GM19193 (cell line): Measurements from ENCODE around the gene CAND2.

Source experiments
- POLR2A ChIP-seq: IDR thresholded peaks from 4 replicates; pipeline ENCODE4 v1.6.1; 2011; ENCODE audit not compliant: insufficient read depth, insufficient read length; ENCODE audit errors: extremely low read depth

The CAND2 gene

DNA sequence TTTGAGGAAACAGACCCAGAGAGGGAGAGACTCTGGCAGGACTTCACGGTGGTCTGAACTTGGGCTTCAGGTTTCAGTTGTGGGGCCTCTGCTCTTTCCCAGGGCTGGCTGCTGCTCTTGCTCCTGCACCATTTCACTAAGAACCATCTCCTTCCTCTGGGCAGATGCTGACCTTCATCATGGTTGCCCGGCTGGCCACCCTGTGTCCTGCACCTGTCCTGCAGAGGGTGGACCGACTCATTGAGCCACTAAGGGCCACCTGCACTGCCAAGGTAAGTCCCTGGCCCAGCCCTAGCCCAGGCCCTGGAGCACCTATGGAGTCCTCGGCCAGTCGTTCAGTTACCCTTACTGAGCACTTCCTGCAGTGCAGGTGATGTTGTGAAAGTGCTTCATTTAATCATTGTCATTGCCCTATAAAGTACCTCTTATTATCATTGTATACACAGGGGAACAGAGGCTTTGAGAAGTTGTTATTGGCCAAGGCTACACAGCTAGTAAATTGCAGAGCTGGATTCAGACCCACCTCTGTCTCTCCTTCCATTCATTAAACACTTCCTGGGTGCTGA is 34.9 kb downstream of the CAND2 start:
- no peak for TF ChIP-seq POLR2A

DNA sequence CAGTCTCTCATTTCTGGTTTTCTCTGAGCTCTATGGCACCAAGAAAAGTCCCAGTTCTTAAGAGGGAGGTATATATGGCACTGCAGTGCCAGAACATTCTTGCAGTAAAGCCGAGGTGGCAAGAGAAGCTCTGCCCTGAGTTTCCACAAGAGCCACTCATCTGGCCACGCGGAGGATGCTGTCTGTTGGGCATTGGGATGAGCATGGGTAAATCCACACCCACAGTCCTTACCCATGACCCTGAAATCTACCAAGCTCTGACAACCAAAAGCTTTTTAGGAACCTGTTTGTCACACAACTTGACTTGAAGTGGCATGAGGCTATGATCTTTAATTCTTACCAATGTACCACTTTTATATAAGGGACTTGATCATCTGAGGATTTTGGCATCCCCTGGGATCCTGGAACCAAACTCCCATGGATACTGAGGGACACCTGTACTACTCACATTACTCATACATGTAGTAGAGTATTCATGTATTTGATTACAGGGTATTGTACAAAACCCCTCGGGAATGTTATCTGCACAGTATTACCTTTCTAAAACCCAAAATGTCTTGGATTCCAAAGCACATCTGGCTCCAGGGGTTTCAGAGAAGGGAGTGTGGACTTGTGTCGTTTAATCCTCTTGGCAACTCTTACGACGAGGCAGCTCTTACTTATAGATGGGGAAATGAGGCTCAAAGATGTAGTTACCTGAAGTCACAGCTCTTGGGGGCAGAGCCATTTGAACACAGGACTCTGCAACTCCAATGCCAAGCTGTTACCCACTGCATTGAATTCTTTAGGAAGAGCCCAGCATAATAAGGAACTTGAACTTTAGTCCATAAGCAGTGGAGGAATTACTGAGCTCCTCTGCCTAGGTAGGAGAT is 36.1 kb downstream of the CAND2 start:
- no peak for TF ChIP-seq POLR2A

DNA sequence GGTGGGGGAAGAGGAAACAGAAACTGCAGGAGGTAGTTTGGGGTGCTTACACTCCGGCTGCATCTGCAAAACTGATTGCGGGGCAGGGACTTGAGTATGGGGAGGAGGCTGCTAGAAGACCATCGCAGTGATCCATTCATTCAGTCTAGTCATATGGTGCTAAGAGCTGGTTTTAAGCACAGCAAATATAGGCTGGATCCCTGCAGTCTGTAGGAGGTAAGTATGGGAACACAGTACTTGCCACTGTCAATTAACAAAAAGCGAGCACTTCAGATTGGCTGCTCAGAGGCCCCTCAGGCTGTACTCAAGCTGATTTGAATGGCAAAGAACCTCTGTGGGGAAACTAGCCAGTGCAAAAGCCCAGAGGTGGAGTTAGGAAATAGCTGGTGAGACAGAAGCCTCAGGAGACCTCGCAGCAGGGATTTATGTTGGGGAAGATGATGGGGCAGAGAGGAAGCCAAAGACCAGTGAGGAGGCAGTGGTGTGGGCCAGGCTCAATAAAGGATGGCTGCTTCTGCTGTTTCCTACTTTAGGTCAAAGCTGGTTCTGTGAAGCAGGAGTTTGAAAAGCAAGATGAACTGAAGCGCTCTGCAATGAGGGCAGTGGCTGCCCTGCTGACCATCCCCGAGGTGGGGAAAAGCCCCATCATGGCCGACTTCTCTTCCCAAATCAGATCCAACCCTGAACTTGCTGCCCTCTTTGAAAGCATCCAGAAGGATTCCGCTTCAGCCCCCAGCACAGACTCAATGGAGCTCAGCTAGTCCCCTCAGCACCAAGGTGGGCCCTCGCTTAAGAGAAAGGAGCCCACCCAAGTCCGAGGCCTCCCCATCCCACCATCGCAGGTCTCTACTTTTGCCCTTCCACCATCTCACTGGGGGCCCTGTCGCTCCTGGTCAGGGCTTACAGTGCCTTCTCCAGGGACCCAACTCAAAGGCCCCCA is 37.0 kb downstream of the CAND2 start:
- peak; percentile 17 for TF ChIP-seq POLR2A

DNA sequence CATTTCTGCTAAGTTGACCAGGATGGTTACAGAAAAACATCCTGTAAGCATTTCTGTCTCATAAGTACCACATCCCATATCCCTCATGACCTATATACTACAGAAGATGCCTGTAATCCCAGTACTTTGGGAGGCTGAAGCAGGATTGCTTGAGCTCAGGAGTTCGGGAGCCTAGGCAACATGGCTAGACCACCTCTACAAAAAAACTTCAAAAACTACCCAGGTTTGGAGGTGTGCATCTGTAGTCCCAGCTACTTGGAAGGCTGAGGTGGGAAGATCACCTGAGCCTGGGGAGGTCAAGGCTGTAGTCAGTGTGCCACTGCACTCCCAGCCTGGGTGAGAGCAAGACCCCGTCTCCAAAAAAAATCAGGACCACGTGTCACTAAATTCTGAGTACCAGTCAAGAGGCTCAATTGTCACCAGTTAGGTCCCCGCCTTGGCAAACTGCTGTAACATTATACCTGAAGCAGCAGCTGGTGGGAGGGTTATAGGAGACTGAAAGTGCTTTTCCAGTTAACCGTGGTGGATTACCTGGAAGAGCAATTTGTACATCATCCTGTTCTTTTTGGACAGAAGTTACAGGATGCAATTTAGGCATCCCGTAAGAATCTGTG is 38.7 kb downstream of the CAND2 start:
- no peak for TF ChIP-seq POLR2A

DNA sequence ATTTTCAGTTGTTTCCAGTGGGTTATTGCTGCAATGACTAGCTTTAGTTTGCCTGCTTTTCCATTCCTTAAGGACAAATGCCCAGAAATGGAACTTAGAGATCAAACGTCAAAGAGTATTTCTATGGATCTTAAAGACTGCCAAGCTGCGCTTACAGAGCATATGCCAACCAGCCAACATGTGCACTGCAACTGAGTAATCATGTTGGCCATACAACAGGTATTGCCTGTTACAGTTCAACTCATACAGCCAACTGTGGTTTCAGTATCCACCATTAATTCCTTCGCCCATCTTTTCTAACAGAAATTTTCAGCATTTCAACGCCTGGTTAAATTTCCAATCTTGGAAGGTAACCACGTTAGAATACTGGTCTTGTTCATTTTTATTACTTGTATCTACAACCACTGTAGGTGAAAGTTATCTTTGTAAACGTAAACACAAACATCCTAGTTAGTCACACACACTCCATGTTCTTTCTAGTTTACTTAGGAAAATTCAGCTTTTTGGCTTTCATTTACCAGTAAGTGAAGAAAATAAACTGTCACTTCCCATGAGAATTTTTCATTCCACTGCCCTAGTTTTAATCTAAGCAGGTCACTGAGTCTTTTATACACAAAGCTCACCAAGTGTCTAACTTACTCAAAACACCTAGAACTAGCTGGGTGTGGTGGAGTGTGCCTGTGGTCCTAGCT is 41.0 kb downstream of the CAND2 start:
- no peak for TF ChIP-seq POLR2A

DNA sequence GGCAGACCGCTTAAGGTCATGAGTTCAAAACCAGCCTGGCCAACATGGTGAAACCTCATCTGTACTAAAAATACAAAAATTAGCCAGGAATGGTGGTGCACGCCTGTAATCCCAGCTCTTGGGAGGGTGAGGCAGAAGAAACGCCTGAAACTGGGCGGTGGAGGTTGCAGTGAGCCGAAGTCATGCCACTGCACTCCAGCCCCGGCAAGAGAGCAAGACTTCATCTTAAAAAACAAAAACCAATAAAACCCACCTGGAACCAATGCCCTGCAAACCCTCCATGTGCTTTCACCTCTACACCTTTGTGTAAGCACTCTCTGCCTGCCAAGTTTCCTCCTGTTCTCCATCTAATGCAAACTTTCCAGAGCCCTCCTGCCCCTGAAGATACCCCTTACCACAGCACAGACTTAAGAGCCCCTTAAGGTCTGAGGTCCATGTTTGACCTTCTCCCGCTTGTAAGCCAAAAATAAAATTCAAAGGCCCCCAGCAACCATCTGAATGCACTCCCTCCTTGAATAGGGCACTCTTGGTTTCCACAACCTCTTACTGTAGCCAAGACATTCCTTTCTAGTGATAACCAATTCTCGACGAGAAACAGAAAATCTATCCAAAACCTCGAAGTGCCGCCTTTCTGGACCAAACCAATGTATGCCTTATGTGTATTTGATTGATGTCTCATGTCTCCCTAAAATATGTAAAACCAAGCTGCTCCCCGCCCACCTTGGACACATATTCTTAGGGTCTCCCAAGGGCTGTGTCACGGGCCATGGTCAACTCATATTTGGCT is 41.9 kb downstream of the CAND2 start:
- TF ChIP-seq POLR2A, result peak; percentile 18

DNA sequence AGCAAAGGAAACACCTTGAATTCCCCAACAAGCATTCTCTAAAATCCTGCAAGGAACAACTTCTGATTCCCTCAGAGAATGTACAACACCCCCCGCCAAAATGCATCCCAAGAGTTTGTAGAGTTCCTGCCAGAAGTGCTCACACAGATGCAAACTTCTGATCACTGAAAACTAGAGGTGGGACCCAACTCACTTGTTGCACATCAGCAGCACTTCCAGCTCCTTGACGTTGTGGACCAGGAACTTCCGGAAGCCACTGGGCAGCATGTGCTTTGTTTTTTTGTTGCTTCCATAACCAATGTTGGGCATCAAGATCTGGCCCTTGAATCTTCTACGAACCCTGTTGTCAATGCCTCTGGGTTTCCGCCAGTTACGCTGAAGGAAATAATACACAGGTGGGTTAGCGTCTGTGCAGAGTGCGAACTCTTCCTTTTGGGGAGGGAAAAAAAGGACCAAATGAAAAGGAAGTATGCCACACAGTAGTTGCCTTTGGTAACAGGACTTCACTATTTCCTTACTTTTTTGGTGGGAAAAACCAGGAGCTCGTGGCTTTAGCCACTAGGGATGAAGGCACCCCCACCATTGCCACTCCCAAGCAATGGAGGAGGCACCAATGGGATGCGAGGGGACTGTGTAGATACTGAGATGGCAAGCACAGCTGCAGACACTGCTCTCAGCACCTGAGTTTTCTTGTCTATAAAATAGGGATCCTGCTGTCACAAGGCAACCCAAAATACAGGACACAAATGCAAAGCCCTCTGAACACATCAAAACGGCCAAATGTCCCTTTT is 42.9 kb downstream of the CAND2 start:
- no peak for TF ChIP-seq POLR2A

DNA sequence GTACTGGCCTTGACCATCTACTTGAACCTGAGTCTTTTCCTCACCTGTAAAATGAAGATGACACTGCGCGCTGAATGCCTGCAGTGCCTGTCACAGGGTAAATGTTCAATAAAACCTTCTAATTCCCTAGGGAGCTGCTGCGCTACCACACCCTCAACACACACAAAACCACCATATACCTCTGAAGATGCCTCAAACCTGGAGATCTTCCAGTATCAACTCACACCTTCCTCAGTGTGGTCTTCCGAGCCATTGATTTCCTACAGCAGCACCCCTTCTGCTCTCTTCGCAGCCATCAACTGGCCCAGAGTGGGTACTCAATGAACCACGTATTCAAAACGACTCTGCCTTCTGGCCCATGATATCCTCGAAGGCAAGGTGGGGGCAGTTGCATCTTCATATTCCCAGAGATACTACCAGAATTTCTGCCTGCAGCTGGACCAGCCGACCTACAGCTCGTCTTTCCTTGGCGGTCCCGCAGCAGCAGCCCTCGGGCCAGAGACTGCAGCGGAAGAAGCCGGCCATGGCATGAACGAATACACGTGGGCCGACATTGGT is 44.2 kb downstream of the CAND2 start:
- no peak for TF ChIP-seq POLR2A

DNA sequence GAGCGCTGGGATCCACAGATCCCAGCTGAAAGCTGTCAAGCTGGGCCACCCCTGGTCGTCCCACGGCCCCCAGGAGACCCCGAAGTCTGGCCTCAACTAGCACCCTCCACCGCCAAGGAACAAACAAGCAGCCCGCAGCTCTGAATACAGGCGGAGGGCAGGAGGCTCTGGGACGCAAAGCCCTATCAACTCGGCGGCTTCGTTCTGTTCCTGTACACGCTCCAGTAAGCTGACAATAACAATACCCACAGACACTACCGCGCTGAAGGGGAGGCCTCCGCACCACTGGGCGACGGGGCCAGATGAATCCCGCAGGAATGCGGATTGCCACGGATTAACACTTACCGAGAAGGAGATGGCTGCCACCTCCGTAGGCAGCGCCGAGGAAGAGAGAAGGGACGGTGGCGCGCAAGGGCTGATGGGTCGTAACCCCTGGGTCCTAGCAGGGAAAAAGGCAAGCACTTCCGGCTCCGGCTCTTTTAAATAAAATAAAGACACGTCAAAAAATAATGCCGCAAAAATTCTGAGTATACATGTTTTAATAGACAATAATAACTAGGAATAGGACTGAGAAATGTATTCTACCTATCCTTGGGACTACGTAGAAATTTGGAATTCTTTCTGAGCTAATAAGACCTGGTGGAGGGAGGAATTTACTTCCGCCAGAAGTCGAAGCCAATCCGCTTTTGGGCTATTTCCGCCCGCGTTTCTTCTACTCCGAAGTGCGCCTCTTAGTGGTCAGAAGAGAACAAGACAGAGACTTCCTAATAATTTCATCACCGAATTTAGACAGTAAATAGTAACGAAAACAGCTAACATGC is 44.9 kb downstream of the CAND2 start, which contains the start of gene RPL32:
RPL32 (minus strand) TSS at position 417 of the 821 bp plus-strand sequence. CDS start 1,328 bp downstream, outside the sequence.
- TF ChIP-seq POLR2A, result peak; percentile 98

DNA sequence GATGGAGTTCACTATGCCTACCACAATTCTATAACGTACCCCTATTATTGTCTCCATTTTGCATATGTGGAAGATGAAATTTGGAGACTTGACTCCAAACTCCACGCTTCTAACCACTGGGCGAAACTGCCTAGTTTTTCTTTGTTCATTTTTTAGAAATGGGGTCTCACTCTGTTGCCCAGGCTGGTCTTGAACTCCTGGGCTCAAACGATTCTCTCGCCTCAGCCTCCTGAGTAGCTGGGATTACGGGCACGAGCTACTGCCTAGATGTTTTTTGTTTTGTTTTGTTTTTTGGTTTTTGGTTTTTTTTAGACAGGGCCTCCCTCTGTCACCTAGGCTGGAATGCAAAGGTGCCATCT is 45.5 kb downstream of the CAND2 start:
- TF ChIP-seq POLR2A, result no peak

DNA sequence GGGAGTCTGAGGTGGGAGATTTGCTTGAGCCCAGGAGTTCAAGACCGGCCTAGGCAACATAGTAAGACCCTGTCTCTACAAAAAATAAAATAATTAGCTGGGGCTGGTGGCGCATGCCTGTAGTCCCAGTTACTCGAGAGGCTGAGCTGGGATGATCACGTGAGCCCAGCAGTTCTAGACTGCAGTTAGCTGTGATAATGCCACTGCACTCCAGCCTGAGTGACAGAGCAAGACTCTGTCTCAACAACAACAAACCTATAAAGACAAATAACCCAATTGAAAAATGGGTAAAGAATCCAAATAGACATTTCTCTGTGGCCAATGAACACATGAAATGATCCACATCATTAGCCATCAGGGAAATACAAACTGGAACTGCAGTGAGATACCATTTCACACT is 46.0 kb downstream of the CAND2 start:
- no peak for TF ChIP-seq POLR2A

DNA sequence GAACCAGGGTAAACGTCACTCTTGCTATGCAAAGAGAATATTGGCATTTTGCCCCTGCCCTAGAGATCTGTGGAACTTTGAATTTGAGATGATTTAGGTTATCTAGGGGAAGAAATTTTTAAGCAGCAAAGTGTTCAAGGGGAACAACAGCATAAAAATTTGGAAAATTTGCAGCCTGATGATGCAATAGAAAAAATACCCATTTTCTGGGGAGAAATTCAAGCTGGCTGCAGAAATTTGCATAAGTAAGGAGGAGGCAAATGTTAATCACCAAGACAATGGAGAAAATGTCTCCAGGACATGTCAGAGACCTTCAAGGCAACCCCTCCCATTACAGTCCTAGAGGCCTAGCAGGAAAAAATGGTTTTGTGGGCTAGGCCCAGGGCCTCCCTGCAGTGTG is 49.3 kb downstream of the CAND2 start:
- TF ChIP-seq POLR2A, result no peak
